Adrenal gland (tissue), 12 donors: ENCODE data around the gene SLIT3. TPM values are rescaled to one million over a fixed set of nuclear protein-coding genes. Genes with fewer than 3 reads are reported as not detected.
A peak's percentile ranks its signal among the peaks of the same experiment; 100 is the strongest.

Experiments
- DNase-seq, 7 donors: peaks; one replicate each; pipeline ENCODE4 v3.0.0-alpha.2; 2019 to 2020
- H3K27ac ChIP-seq, 5 donors: fragments of 200-600 bp; sonication (generic) in 4 of 5; 1 replicate in 3 of 5; 2 replicates in 2 of 5; pipeline versions ENCODE4 v1.5.1 to v1.8.0; 2016 to 2020; ENCODE audit warnings: mild to moderate bottlenecking in 1 of 5
- H3K27me3 ChIP-seq: fragments of 200-600 bp; 2 replicates; pipeline ENCODE4 v1.8.0; 2021
- H3K36me3 ChIP-seq, 2 donors: fragments of 200-600 bp; replicated peaks in 1 of 2; 1 replicate in 1 of 2; 2 replicates in 1 of 2; pipeline versions ENCODE4 v1.5.1 to v1.8.0; 2018 to 2022
- H3K4me1 ChIP-seq, 2 donors: fragments of 200-600 bp; replicated peaks in 1 of 2; 1 replicate in 1 of 2; 2 replicates in 1 of 2; pipeline versions ENCODE4 v1.5.1 to v1.8.0; 2018 to 2021
- H3K4me3 ChIP-seq, 4 donors: fragments of 200-600 bp; sonication (generic) in 3 of 4; one replicate each; pipeline ENCODE4 v1.5.1; 2016 to 2018
- H3K9me3 ChIP-seq, 3 donors: fragments of 200-600 bp; sonication (generic) in 1 of 3; replicated peaks in 1 of 3; 1 replicate in 2 of 3; 2 replicates in 1 of 3; pipeline versions ENCODE4 v1.5.1 to v1.8.0; 2016 to 2021
- POLR2A ChIP-seq, 2 donors: fragments of 450-650 bp; IDR thresholded peaks; one replicate each; pipeline ENCODE4 v1.6.1; 2017; ENCODE audit warnings: antibody characterized with exemption in 2 of 2, mild to moderate bottlenecking in 2 of 2, moderate library complexity in 1 of 2
- WGBS, 4 donors: extraction: QIAGEN DNeasy Blood & Tissue Kit in 2 of 4; methylation state at CpG; one replicate each; pipeline versions ENCODE4 v1.1.5 to v1.1.7; 2013 to 2017; 5-methylcytosine and 5-hydroxymethylcytosine counted together
- intact Hi-C, 2 donors: fragments of 100-400 bp; cut with DNase I; formaldehyde crosslinking; loops; one replicate each; pipeline versions ENCODE4 v1.14.1 to v1.15.0; 2022 to 2023
- polyA plus RNA-seq, 3 donors: library from polyadenylated mRNA; stranded (reverse); fragments of 200-250 nt in 2 of 3; fragments of 350-450 nt in 1 of 3; fragmentation: Illumina TruSeq in 1 of 3; extraction: RNeasy Lipid Tissue Mini Kit (QIAGEN cat#74804) in 1 of 3; gene quantifications; one replicate each; pipeline ENCODE4 v1.2.3, GENCODE V29; 2013 to 2014
- total RNA-seq, 9 donors: library from RNA; depleted of rRNA in 4 of 9; stranded (reverse); fragments of >200 nt in 4 of 9; fragments of 120-200 nt in 1 of 9; fragmentation: NEBNext Ultra II Directional in 1 of 9; extraction: Animal tissue kit (Norgen Biotek cat#: 25700) in 1 of 9; gene quantifications; one replicate each; pipeline versions ENCODE4 v1.1.0 to v1.2.4, GENCODE V29; 2013 to 2023
- TF ChIP-seq, protein P1 (sequence below), 6 experiments: fragments of 450-650 bp in 4 of 6; fragments of 200-600 bp in 2 of 6; sonication (generic) in 1 of 6; IDR thresholded peaks; 1 replicate in 5 of 6; 2 replicates in 1 of 6; pipeline versions ENCODE4 v1.5.1 to v1.8.0; 2016 to 2021; ENCODE audit warnings: antibody characterized with exemption in 6 of 6, mild to moderate bottlenecking in 2 of 6, moderate library complexity in 1 of 6
- donor health status: healthy with polysubstance abuse.
- donor health status: Bipolar disorder and iron deficiency.
- donor health status: DM: yes; HTN: yes; CAD: no.
- donor health status: DM: no; HTN: no; CAD: no.
- donor health status: DM: no; HTN: no; CAD: no.
- donor health status: DM: yes; HTN: yes; CAD: no.

SLIT3 gene
- total and polyA plus RNA-seq, 12 donors, result 10.0 to 94.1 (median 32.8) TPM

- peak in 5 of 7 donors; percentile 11 to 62 (median 36) for DNase-seq
- no peaks in the 10 kb centered on the region for H3K27me3 ChIP-seq
- TF ChIP-seq, protein P1, sequence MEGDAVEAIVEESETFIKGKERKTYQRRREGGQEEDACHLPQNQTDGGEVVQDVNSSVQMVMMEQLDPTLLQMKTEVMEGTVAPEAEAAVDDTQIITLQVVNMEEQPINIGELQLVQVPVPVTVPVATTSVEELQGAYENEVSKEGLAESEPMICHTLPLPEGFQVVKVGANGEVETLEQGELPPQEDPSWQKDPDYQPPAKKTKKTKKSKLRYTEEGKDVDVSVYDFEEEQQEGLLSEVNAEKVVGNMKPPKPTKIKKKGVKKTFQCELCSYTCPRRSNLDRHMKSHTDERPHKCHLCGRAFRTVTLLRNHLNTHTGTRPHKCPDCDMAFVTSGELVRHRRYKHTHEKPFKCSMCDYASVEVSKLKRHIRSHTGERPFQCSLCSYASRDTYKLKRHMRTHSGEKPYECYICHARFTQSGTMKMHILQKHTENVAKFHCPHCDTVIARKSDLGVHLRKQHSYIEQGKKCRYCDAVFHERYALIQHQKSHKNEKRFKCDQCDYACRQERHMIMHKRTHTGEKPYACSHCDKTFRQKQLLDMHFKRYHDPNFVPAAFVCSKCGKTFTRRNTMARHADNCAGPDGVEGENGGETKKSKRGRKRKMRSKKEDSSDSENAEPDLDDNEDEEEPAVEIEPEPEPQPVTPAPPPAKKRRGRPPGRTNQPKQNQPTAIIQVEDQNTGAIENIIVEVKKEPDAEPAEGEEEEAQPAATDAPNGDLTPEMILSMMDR (IDR thresholded peaks at IDR 0.05), result no peak
- TF ChIP-seq POLR2A (IDR thresholded peaks at IDR 0.05), result no peak
- 42 to 46% (median 44%) methylated on average over 6 of the region's 6 CpGs for WGBS, 4 donors
- peak overlapping the region in 1 of 5 donors; percentile 63 for H3K27ac ChIP-seq
- H3K9me3 ChIP-seq, result no peaks in the 10 kb centered on the region
- no peak overlapping the region for H3K4me3 ChIP-seq
- no peaks in the 10 kb centered on the region for H3K36me3 ChIP-seq
- no peaks in the 10 kb centered on the region for H3K4me1 ChIP-seq
- intact Hi-C loops, result no loop called here
Measured at GRCh38 chr5:169018925-169019324, 282.0 kb downstream of the SLIT3 start.

DNA sequence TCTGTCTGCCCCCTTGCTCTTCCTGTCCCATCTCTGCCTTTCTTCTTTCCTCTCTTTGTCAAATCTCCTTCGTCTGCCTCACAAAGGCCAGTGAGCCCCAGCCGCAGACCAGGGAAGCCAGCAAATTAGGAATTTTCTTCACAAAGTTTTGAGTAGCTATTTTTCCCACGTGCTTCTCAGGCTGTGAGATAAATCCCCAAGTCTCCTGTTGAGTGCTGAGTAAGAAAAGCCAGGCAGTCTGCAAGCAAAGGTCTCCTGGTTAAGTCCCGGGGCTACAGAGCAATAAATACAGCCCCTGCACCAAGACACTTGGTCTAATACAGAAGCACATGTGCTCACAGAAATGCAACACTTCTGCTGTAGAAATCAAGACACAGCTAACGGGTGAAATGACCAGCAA, 284.9 kb downstream of the SLIT3 start:
- intact Hi-C loops, result no loop called here
- Histone ChIP-seq H3K36me3 (no peaks in the 10 kb centered on the region), H3K4me1 (no peaks in the 10 kb centered on the region), H3K27me3 (no peaks in the 10 kb centered on the region), H3K4me3 (no peak overlapping the region), H3K9me3 (no peaks in the 10 kb centered on the region), H3K27ac (no peak overlapping the region)
- WGBS, 4 donors, result 57 to 73% (median 63%) methylated on average over 5 of the region's 5 CpGs
- TF ChIP-seq, protein P1 (IDR thresholded peaks at IDR 0.05), result no peak
- TF ChIP-seq POLR2A (IDR thresholded peaks at IDR 0.05), result no peak
- DNase-seq, result no peak

- Histone ChIP-seq H3K4me3 (no peak overlapping the region), H3K27me3 (no peaks in the 10 kb centered on the region), H3K4me1 (peaks cover 0 to 1% of the 10 kb centered on the region in 2 donors), H3K27ac (no peak overlapping the region), H3K36me3 (no peaks in the 10 kb centered on the region), H3K9me3 (no peaks in the 10 kb centered on the region)
- 67 to 78% (median 74%) methylated on average over 1 of the region's 1 CpG for WGBS, 4 donors
- no peak for DNase-seq
- intact Hi-C loops, result no loop called here
- TF ChIP-seq, protein P1 (IDR thresholded peaks at IDR 0.05), result no peak
- no peak for TF ChIP-seq POLR2A (IDR thresholded peaks at IDR 0.05)
Measured at GRCh38 chr5:169013846-169014245, 287.1 kb downstream of the SLIT3 start.

DNA sequence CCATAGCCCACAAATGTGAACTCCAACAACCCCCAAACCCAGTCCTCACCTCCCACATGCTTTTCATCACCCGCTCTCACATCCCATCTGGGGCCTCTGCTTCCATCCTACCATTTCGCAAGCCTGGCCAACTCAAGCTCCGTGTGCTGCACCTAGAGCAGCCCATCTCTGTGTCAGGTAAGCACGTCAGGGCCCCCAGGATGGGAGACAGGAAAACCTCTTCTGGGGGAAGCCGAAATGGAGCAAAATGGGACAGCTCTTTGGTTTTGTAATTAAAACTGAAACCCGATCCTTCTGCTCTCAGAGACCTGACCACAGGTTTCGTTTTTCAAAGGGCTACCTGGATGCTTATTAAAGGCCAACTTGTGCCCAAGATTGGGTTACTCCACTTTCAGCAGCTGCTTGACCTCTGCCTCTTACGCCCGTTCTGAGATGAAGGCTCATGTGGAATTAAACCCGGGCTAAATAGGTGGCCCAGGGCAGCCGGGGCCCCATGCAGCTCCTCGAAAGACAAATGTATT, 287.7 kb downstream of the SLIT3 start:
- DNase-seq, result no peak
- no peak overlapping the region for H3K4me3 ChIP-seq
- TF ChIP-seq, protein P1 (IDR thresholded peaks at IDR 0.05), result no peak
- TF ChIP-seq POLR2A (IDR thresholded peaks at IDR 0.05), result no peak
- H3K4me1 ChIP-seq, result peaks cover 0 to 7% of the 10 kb centered on the region in 2 donors
- 79 to 85% (median 83%) methylated on average over 12 of the region's 12 CpGs for WGBS, 4 donors
- H3K27me3 ChIP-seq, result no peaks in the 10 kb centered on the region
- intact Hi-C loops, result no loop called here
- no peaks in the 10 kb centered on the region for H3K36me3 ChIP-seq
- no peak overlapping the region for H3K27ac ChIP-seq
- H3K9me3 ChIP-seq, result no peaks in the 10 kb centered on the region
